Fibroblast of lung (primary cell): ENCODE results near the gene UMPS.

Experiments used
- CTCF ChIP-seq, 2 donors: IDR thresholded peaks in 1 of 2; conservative IDR thresholded peaks in 1 of 2; 1 replicate in 1 of 2; 2 replicates in 1 of 2; pipeline ENCODE4 v1.5.1; 2011 to 2012; ENCODE audit warnings: low read length in 2 of 2, control low read depth in 1 of 2, inconsistent platforms in 1 of 2, low read depth in 1 of 2, mild to moderate bottlenecking in 1 of 2
- EZH2 ChIP-seq: IDR thresholded peaks from 2 replicates; pipeline ENCODE4 v1.5.1; 2012; ENCODE audit warnings: low read length, control low read depth, mild to moderate bottlenecking; ENCODE audit errors: missing control alignments

- TF ChIP-seq CTCF (conservative IDR thresholded peaks at IDR 0.05 in 1 of 2, IDR thresholded peaks at IDR 0.05 in 1 of 2; ENCODE audit: low read depth in 1 of 2, low read length in 2 of 2) (no peak), EZH2 (no peak)
Measured at GRCh38 chr3:124776856-124777255, 46.6 kb downstream of the UMPS start.
